Activated CD8-positive, alpha-beta memory T cell treated with anti-CD3 and anti-CD28 coated beads, Interleukin-2, amount 50 U/mL, for 1 hour (primary cell): ENCODE measurements around the gene ANXA10.
"Not testable (repeated sequence)": the region's sequence is repeated elsewhere in the genome, so short reads cannot be mapped to it uniquely, and the experiment has no call there.

Experiments
- DNase-seq: peaks from one replicate; pipeline ENCODE4 v3.0.0-alpha.2; 2020; ENCODE audit errors: extremely low read depth

ANXA10 gene

DNA sequence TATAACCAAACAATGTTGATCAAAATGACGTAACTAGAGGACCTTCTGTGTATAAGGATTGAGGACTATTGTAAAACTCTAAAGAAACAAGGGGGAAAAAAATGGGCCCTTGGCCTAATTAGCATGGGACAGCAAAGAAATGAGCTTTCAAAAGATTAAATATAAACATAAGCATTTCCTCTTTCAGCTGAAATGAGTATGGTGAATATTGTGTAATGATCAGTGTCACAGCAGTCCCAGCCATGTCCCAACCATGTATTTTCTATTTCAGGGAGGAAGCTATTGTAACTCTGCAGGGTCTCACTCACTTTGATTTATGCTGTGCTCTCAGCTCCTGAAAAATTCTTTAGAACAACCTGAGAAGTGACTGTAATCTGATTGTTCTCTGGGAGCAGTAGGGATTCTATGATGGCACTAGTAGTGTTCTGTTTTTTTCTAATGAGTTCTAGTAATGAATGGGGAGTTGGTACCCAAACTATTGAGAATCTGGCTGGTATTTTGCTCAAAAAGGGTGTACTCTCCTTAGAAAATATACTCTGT lies 25.8 kb downstream of the ANXA10 start:
- no peak for DNase-seq

DNA sequence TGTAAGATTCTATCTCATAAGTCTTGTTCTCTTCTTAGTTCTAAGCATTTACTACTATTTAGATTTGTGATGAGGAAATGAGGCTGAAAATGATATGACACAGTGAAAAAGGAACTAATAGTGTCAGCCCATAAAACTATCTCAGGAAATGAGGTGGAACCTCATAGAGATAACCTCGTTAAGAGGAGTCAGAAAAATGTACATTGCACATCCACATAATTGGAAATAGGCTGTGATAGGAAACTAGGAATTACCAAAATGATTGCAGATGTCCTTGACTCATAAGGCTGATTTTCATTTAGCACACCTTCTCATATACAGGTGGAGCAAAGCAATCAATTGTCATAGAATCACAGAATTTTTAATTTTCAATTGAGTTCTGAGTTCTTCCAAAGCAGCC lies 26.8 kb downstream of the ANXA10 start:
- no peak for DNase-seq

DNA sequence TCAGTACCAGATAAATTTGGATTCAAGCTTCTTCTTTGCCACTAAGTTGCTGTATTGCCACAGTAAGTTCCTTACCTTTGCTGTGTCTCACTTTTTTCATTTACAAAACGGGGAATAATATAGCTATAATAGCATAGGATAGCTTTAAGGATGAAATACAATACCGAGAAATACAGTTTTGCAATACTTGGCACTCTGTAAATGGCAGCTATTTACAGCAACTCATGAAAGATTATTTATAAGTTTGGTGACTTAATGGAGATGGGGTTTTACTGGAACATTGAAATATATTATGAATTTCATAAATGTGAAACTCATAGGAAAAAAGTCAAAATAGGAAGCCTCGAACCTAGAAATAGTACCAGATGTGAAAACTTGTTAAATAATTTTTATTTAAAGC lies 27.6 kb downstream of the ANXA10 start:
- no peak for DNase-seq

DNA sequence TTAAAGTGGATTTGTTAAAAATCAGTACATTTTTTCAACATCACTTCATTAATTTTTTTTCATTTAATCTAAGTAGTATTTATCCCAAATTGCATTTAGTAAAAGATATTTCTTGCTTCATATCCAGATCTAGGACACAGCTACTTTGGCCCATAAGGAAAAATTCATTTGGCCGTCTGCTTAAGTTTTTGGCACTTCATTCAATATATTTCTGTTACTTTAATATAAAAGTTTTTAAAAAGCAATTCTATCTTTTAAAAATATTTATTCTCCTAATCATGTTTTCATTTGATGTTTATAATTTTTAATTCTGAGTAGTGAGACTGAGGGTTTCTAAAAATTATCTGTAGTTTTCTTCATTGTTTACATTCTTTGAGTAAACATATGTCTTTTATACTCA lies 28.5 kb downstream of the ANXA10 start:
- DNase-seq: no peak

DNA sequence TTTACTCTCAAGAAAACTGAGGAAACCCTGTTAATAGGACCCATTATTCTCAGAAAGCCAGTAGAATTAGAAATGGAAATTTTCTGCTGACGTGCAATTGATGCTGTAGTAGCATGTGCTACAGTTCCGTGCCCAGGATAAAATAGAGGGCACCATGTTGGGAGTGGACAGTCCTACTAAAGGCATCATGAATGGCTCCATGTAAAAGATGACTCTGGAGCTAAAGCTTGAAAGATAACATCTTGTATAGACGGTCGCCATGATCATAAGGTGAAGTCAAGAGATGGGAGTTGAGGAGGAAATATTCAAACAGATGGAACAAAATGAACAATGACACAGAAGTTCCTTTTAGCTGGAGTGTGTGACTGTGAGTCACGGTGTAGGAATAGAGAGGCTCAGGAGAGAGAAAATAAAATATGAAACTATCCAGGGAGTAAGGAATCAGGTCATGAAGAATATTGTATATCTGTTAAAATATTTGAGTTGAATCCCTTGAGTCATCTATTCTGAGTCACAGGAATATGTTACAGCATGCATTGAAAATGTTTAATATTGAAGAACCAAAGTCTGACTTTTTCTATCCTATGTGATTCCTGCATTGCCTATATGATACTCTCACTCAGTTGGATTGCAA lies 31.8 kb downstream of the ANXA10 start:
- DNase-seq: no peak

DNA sequence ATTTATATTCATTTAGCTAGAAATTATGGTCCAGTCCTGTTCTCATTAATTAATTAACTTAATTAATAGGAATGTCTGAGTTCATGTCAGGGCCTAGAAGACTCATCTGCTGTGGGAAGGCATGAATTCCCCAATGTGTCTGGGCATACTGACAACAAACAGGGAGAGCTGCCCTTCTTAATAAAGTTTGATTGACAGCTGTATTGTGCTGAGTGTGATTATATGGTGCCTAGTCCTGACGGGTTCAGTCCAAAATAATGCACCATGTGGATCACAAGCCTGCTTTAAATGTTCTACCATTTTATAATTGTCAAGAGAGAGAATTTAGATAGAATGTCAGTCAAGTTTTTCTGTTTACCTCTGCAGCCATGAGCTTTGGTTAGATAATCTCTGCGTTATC lies 34.6 kb downstream of the ANXA10 start:
- DNase-seq: no peak

DNA sequence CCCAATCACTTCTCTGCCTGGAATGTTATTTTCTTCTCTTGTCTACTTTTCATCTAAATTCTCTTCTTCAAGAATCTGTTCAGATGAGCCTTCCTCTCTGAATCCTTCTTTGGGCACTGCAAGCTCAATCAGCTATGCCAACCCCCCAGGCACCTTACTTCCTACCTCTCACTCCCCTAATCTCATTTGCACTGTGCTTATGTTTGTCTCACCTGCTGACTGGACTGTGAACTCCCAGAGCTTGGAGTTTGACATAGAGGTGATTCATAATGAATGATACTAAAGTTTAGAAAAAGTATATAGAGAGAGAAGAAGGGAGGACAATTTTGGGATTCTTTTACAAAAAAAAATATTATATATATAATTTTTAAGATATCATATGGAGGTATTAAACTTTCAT lies 36.3 kb downstream of the ANXA10 start:
- no peak for DNase-seq

DNA sequence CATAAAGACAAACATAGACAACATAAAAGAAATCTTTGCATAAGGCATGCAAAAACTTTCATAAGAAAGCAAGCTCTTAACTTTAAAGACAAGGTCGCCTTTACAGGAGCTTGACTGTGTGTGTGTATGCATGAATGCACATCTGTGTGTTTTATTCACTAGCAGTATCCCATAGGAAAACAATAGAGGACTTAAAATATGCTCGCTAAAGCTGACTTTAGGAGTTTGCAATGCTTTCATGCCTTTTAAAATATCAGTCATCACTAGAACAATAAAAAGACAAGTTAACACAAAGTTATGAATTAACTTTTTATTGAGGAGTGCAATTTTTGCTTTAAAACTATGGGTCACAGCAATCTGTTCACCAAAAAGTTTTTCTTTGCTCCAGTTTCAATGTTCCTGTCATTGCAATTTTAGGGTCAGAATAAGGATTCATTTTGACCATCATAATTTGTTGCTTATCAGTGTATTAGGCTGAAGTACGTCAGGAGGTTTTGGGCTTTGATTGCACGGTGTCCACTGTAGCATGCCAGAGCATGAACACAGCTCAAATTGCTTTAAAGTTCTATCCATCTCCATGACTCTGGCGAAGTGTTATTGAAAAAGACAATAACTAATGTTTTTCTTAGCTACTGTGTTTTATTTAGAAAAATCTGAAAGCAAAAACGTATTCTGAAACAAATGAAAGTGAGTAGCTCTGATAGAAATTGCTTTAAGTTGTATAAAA lies 36.9 kb downstream of the ANXA10 start:
- DNase-seq: no peak

DNA sequence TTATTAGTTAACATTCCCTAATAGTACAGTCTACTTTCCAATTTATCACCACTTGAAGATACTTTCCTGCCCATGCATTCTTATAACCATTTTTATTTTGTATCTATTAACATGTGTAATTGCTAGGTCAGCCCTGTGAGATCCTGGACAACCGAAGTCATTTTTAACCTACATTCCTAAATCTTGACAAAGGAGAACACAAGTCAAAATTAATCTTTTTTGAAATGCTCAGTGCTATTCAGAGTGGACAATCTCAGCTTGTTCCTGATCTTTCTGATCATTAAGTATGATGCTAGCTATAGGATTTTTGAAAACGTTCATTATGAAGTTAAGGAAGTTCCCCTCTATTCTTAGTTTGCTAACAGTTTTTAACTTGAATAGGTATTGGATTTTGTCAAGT lies 37.5 kb downstream of the ANXA10 start:
- no peak for DNase-seq

DNA sequence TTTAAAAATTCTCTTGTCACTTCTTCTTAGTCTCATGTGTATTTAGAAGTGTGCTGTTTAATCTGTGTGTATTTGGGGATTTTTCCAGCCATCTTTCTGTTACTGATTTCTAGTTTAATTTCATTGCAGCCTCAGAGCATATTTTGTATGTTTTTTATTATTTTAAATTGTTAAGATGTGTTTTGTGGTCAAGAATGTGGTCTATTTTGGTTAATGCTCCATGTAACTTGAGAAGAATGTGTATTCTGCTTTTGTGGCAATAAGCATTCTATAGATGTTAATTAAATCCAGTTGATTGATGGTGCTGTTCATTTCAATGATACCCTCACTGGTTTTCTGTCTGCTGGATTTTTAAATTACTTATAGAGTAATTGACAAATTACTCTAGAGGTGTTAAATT lies 38.9 kb downstream of the ANXA10 start:
- DNase-seq: no peak

DNA sequence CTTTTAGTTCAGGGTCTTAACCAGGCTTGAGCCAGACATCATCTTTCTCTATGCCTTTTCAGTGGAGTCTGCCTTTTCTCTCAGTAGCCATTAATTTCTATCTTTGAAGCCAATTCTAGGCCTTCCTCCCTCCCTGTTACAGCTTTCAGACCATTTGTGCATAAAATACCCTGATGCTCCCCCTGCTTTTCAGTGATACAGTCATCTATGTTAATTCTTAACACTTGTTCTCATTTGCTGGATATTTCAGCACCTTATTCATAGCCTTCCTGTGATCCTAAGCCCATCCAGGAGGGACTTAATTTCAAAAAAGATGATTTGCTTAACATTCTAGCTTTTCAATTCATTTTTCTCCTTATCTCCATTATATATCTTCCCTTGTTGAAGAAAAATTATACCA lies 42.3 kb downstream of the ANXA10 start:
- DNase-seq: no peak

DNA sequence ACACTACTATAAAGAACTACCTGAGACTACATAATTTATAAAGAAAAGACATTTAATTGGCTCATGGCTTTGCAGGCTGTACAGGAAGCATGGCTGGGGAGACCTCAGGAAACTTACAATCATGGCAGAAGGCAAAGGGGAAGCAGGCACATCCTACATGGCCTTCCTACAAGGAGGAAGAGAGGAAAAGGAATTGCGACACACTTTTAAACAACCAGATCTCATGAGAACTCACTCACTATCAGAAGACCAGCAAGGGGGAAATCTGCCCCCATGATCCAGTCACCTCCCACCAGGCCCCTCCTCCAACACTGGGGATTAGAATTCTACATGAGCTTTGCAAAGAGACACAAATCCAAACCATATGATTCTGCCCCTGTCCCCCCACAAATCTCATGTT lies 43.5 kb downstream of the ANXA10 start:
- not testable (repeated sequence) for DNase-seq

DNA sequence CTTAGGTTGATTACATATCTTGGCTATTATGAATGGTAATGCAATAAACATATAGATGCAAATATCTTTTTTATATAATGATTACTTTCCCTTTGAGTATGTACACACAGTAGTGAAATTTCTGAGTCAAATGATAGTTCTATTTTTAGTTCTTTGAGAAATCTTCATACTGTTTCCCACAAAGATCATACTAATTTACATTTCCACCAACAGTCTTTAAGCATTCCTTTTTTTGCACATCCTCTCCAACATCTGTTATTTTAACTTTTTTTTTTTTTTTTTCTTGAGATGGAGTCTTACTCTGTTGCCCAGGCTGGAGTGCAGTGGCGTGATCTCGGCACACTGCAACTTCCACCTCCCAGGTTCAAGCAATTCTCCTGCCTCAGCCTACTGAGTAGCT lies 45.4 kb downstream of the ANXA10 start:
- not testable (repeated sequence) for DNase-seq

DNA sequence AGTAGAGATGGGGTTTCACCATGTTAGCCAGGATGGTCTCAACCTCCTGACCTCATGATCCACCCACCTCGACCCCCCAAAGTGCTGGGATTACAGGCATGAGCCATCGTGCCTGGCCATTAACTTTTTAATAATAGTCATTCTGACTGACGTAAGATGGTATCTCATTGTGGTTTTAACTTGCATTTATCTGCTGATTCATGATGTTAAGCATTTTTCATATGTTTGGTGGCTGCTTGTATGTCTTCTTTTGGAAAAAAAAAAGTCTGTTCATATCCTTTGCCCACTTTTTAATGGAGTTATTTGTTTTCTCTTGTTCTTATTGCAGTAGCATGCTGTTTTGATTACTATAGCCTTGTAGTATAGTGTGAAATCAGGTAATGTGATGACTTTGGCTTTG lies 45.8 kb downstream of the ANXA10 start:
- no peak for DNase-seq

DNA sequence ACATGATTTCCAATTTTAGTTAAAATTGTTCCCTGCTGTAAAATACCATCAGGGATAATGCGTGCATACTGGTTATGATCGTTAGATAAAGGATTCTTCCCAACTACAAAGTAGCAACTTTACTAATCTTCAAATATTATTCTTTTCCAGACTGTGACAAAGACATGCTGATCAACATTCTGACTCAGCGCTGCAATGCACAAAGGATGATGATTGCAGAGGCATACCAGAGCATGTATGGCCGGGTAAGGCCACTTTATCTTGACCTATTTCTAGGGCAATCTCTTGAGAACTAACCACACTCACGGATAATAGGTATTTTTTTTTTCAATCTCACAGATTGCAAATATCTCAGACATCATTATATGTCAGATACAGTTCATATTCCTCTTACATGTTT lies 47.0 kb downstream of the ANXA10 start:
- DNase-seq: no peak

DNA sequence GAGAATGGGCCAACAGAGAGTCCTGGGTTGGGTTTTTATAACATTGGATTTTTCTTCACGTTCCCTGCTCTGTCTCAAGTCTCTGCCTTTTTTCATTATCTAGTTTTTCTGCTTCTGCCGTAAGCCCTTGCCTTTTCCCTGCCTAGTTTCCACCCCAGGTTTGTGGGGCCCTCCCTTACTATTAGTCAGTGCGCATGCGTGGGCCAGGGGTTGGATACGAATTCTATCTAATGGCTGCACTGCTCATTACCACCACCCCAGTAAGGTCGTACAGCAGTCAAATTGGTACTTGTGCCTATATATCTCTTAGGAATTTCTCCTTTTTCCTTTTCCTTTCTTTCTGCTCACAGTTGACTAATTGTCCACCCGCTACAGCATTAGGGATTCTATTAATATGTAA lies 49.4 kb downstream of the ANXA10 start:
- DNase-seq: no peak

DNA sequence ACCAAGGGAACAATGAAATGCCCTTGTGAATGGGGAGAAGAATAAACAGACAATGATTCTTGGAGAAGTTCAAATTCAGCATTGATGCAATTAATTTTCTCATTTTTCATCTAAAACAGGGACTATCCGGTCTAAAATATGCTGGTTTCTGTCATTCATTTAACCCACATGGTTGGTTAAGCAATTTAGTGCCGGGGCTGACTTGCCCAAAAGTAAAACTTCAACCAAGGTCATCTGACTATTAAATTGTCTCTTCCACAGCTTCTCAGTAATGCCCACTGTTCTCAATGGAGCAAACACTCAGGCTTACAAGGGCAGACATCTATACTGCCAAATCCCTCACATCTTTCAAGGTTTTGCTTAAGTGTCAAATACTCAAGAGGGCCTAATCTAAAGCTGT lies 51.3 kb downstream of the ANXA10 start:
- DNase-seq: no peak

DNA sequence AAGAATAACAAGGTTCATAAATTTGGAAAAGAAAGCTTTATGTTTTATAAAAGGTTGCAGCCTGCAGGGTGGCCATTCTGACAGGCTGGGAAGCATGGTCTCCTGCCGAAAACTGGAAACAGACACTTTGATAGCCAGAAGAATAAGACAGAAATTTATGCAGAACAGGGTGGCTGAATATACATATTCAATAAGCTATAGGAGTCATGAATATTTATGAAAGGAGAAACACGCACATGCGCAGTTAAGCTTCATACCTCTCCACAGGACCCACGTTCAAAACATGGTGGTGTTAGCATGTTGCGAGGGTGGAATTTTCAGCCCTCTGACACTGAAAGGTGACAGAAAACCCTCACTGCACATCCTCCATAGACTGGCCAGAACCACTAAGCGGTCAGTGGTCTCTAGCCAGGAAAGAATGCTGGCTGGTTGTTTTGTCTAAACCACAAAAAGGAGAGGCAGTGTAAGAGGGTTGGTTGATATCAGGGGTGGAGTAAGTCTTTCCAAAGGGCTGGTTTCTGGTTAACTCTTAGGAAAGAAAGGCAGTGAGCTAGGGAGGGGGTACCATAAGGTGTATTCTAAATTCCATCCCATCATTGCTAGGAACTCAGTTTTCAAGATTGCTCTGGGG lies 58.2 kb downstream of the ANXA10 start:
- no peak for DNase-seq

DNA sequence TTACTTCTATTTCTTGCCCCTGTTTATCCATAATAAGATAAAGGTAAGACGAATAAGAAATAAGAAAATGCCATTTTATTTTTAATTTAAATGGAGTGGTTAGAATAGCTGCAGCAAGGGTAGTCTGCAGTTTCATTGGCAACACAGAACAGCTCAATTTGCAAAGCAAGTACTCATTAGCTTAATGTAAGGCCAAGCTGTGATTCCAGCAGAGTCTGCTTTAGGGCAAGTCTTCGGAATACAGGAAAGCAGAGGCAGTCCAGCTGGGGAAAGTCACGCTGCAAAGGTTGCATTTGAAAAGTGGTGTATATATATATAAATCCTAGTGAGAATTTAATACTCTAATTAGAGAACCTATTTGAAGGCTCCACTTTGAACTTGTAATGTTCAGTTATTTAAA lies 59.0 kb downstream of the ANXA10 start:
- DNase-seq: no peak

DNA sequence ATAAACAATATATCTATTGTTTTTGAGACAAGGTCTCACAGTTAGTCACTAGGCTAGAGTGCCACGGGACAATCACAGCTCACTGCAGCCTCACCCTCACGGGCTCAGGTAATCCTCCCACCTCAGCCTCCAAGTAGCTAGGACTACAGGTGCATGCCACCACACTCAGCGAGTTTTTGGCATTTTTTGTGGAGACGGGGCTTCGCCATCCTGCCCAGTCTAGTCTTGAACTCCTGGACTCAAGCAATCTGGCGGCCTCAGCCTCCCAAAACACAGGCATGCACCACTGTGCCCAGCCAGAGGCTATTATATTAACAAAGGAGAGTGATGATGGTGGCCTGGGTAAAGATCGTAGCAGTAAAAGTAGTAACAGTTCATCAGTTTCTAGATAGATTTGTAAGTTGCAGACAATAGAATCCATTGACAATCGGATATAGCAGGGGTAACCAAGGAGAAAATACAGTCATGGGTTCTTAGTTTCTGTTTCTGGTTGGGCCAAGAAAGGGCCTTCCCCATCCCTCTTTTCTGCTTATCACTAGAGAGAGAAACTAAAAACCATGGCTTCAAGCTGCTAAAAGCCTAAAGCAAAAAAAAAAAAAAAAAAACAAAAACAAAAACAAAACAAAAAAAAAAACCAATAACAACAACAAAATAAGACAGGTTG lies 60.6 kb downstream of the ANXA10 start:
- DNase-seq: no peak

DNA sequence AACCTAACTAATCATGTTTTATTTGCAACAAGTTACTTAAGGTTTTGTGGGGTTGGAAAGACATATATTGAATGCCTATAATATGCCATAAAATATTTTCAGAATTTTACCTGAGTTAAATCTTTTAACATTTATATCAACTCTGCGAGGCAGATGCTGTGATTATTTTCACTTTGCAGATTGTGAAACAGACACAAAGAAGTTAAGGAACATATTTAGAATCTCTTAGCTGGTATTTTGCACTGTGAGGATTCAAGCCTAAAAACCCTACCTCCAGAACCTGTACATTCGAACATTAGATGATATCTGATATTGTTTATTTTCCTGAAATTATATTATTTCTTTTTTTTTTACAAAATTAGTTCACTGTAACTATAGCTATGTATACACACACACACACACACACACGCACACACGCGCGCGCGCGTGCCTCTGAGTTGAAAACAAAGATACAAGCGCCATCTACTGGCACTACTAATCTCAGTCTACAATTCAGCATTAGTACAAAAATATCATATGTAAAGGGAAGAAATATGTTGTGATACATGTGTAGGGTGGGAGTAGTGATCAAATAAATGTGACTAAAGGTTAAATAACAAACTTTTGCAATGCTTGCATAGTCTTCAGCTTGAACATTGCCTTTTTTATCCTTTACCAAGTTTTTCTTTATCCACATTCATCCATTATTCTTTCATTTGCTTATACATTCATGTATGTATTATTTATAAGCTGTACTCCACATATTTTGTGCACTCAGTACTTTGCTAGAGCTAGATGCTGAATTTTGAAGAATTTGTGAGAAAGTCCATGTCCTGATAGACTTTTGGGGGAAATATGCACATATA lies 61.5 kb downstream of the ANXA10 start:
- DNase-seq: no peak
